Measurements from ENCODE around the gene ERCC6. TPM values are rescaled to one million over a fixed set of nuclear protein-coding genes. Genes with fewer than 3 reads are reported as not detected.
A peak's percentile ranks its signal among the peaks of the same experiment; 100 is the strongest.

The ERCC6 gene
- total RNA-seq (10 to 100 TPM; 46.0 to 46.7 TPM), polyA plus RNA-seq (10 to 100 TPM in 1 of 2 donors, 1 to 10 TPM in 1; 7.3 to 10.1 TPM)

DNA sequence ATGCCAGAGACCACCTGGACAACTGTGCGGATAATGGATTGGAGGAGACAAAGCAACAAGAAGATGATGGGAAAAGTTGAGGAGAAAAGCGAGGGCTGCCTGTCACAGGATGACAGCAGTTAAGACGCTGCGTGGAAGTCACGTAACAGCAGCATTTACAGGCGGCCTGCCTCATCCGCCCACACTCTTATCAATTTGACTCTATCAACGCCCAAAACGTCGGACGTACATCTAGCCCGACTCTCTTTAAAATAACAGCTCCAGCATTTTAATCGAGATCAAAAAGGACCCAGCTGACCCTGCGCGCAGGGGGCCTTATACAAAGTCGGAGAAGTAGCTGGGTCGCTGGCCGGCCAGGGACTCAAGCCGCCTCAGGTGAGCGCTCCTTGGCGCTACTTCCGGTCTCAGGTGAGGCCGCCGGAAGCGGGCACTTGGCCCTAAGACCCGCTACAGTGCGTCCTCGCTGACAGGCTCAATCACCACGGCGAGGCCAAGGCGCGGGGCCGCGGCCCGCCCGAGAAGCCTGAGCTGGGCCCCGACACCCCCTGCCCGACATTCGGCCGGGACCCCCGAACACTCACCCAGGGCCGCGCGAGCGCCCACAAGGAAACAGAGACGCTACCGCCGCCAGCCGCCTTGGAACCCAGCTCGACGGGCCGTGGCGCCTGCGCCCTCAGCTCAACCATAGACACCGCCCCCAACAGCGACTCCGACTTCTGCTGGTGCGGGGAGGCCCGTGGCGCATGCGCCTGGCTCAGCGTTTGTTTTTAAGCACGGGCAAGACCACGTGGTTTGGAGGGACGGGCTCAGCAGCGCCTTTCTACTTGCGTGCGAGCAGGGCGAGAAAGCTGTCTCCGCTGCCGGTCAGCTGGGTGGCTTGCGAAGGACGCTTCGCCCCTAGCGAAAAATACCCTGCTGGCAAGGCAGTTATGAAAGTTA, at the start of gene ERCC6:
ERCC6 (minus strand) TSS at position 741 of the 939 bp plus-strand sequence.
- H3K36me3 Mint-ChIP-seq, result peaks cover 0 to 21% of the 10 kb centered on the region in 2 donors
- peak within 1 kb of the TSS; percentile 93 to 98 (median 97) for H3K27ac Mint-ChIP-seq
- intact Hi-C loops (cut with micrococcal nuclease), result loop anchor here (1.0 to 5.0 kb wide), 2 partner anchors 1084 to 1232 kb away; partner anchors contain the start of genes MAPK8 and SGMS1
- ChIA-PET POLR2A (ENCODE audit: partially characterized antibody) (interaction anchor here (0.6 to 2.0 kb wide), 8 partner anchors 14 to 1086 kb away, joined by 3 to 6 read pairs (median 3); partner anchors contain the start of gene WASHC2A), CTCF (ENCODE audit: partially characterized antibody) (interaction anchor here (0.8 to 2.3 kb wide), 12 partner anchors 9 to 882 kb away, joined by 3 to 11 read pairs (median 6); no protein-coding TSS in a partner anchor)
- Histone ChIP-seq H3K4me3 (ENCODE audit: low read length in 2 of 2) (peak within 1 kb of the TSS; percentile 77 to 78), H3K27ac (ENCODE audit: low read depth, low read length) (peak within 1 kb of the TSS; percentile 72), H3K9me3 (ENCODE audit: control insufficient read depth in 1 of 2, low read length in 2 of 2) (no peaks in the 10 kb centered on the region), H3K27me3 (ENCODE audit: insufficient read depth, low read length) (no peaks in the 10 kb centered on the region), H3K4me1 (ENCODE audit: insufficient read depth, low read length) (peaks cover 17% of the 10 kb centered on the region), H3K36me3 (ENCODE audit: insufficient read depth, low read length) (no peaks in the 10 kb centered on the region)
- peaks cover 12 to 13% of the 10 kb centered on the region in 2 donors for H3K27me3 Mint-ChIP-seq
- H3K4me3 Mint-ChIP-seq, result peak within 1 kb of the TSS; percentile 92 to 98 (median 94)
- peak; percentile 92 to 97 (median 94) for DNase-seq
- peaks cover 26 to 44% (median 36%) of the 10 kb centered on the region in 4 donors for H3K4me1 Mint-ChIP-seq
- H3K9me3 Mint-ChIP-seq, result no peaks in the 10 kb centered on the region

DNA sequence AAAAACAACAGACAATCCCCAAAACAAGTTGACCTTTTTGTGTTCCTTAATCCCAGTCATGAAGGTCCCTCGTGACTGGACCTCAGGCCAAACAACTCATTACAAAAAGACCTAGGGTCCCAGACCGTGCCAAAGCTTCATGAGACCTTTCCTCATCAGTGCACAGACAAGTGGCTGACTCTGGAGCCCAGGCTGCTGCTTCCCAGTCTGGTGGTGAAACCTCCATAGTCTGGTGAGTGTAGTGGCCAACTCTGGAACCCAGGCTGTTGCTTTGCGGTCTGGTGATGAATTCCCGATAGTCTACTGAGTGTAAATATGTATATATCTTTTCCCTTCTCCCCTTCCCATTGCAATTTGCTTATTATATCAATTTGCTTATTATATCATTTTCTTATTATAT, 49.1 kb upstream of the ERCC6 start:
- H3K4me3 Mint-ChIP-seq, result no peak overlapping the region
- no peak overlapping the region for H3K27ac Mint-ChIP-seq
- CTCF ChIA-PET (ENCODE audit: partially characterized antibody), result no interaction called here
- peaks cover 0 to under 1% (median 0%) of the 10 kb centered on the region in 4 donors for H3K4me1 Mint-ChIP-seq
- no peaks in the 10 kb centered on the region for H3K36me3 Mint-ChIP-seq
- Histone ChIP-seq H3K9me3 (ENCODE audit: control insufficient read depth in 1 of 2, low read length in 2 of 2) (no peaks in the 10 kb centered on the region), H3K4me3 (ENCODE audit: low read length in 2 of 2) (no peak overlapping the region), H3K27me3 (ENCODE audit: insufficient read depth, low read length) (no peaks in the 10 kb centered on the region), H3K4me1 (ENCODE audit: insufficient read depth, low read length) (no peaks in the 10 kb centered on the region), H3K36me3 (ENCODE audit: insufficient read depth, low read length) (no peaks in the 10 kb centered on the region), H3K27ac (ENCODE audit: low read depth, low read length) (no peak overlapping the region)
- H3K9me3 Mint-ChIP-seq, result peaks cover 0 to 7% (median 3%) of the 10 kb centered on the region in 8 donors
- no peak for DNase-seq
- peaks cover 15 to 24% of the 10 kb centered on the region in 2 donors for H3K27me3 Mint-ChIP-seq
- intact Hi-C loops (cut with micrococcal nuclease), result no loop called here
- POLR2A ChIA-PET (ENCODE audit: partially characterized antibody), result no interaction called here

DNA sequence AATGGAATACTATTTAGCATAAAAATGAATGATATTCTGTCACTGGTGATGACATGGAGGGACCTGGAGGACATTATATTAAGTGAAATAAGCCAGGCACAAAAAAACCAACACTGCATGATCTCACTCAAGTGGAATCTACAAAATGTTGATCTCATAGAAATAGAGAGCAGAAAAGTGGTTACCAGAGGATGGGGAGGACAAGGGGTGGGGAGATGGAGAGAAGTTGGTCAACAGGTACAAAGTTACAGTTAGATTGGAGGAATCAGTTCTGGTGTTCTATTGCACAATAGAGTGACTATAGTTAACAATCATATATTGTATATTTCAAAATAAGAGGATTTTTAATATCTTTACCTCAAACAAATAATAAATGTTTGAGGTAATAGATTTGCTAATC, 46.5 kb upstream of the ERCC6 start:
- CTCF ChIA-PET (ENCODE audit: partially characterized antibody), result no interaction called here
- no peaks in the 10 kb centered on the region for H3K9me3 ChIP-seq (ENCODE audit: control insufficient read depth in 1 of 2, low read length in 2 of 2)
- H3K27ac ChIP-seq (ENCODE audit: low read depth, low read length), result no peak overlapping the region
- intact Hi-C loops (cut with micrococcal nuclease), result no loop called here
- no peak overlapping the region for H3K4me3 ChIP-seq (ENCODE audit: low read length in 2 of 2)
- Mint-ChIP-seq H3K36me3 (no peaks in the 10 kb centered on the region), H3K4me3 (no peak overlapping the region), H3K9me3 (peaks cover 0 to 7% (median 3%) of the 10 kb centered on the region in 8 donors), H3K27me3 (peaks cover 7 to 19% of the 10 kb centered on the region in 2 donors), H3K4me1 (peaks cover 0 to 1% (median 0%) of the 10 kb centered on the region in 4 donors), H3K27ac (no peak overlapping the region)
- no peak for DNase-seq
- POLR2A ChIA-PET (ENCODE audit: partially characterized antibody), result no interaction called here
- H3K4me1 ChIP-seq (ENCODE audit: insufficient read depth, low read length), result no peaks in the 10 kb centered on the region
- H3K36me3 ChIP-seq (ENCODE audit: insufficient read depth, low read length), result no peaks in the 10 kb centered on the region
- H3K27me3 ChIP-seq (ENCODE audit: insufficient read depth, low read length), result no peaks in the 10 kb centered on the region

DNA sequence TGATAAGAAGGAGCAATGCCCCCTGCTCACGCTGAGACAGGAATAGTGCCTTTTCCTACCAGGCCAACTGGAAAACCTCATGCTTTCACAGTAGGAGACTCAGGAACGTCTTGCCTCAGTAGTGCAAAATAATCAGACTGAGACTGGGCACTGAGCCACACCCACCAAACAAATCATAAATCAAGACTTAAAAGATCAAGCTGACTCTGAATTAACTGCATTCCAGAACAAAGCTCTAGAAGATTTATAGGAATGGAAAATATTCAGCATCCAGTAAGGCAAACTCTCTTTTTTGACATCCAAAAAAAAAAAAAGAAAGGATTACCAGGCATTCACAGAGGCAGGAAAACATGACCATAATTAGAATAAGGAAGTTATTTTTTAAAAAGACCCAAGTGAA, 40.7 kb upstream of the ERCC6 start:
- DNase-seq, result no peak
- Histone ChIP-seq H3K36me3 (ENCODE audit: insufficient read depth, low read length) (no peaks in the 10 kb centered on the region), H3K27me3 (ENCODE audit: insufficient read depth, low read length) (no peaks in the 10 kb centered on the region), H3K9me3 (ENCODE audit: control insufficient read depth in 1 of 2, low read length in 2 of 2) (no peaks in the 10 kb centered on the region), H3K4me1 (ENCODE audit: insufficient read depth, low read length) (no peaks in the 10 kb centered on the region), H3K4me3 (ENCODE audit: low read length in 2 of 2) (no peak overlapping the region), H3K27ac (ENCODE audit: low read depth, low read length) (no peak overlapping the region)
- H3K4me1 Mint-ChIP-seq, result peaks cover 0 to 3% (median 0%) of the 10 kb centered on the region in 4 donors
- ChIA-PET POLR2A (ENCODE audit: partially characterized antibody) (no interaction called here), CTCF (ENCODE audit: partially characterized antibody) (no interaction called here)
- H3K27me3 Mint-ChIP-seq, result peaks cover 11 to 22% of the 10 kb centered on the region in 2 donors
- H3K4me3 Mint-ChIP-seq, result no peak overlapping the region
- H3K9me3 Mint-ChIP-seq, result peaks cover 0 to 3% (median 0%) of the 10 kb centered on the region in 8 donors
- H3K36me3 Mint-ChIP-seq, result no peaks in the 10 kb centered on the region
- no peak overlapping the region for H3K27ac Mint-ChIP-seq
- intact Hi-C loops (cut with micrococcal nuclease), result no loop called here

DNA sequence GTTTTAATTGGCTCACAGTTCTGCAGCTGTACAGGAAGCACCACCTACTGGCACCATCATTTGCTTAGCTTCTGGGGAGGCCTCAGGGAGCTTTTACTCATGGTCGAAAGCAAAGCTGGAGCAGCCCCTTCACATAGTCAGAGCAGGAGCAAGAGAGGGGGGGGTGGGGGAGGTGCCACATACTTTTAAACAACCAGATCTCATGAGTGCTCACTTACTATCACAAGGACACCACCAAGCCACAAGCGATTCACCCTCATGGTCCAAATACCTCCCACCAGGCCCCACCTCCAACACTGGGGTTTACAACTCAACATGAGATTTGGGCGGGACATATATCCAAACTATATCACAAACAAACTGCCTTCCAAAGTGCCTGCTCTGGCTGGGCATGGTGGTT, 39.5 kb upstream of the ERCC6 start:
- Histone ChIP-seq H3K27me3 (ENCODE audit: insufficient read depth, low read length) (no peaks in the 10 kb centered on the region), H3K9me3 (ENCODE audit: control insufficient read depth in 1 of 2, low read length in 2 of 2) (no peaks in the 10 kb centered on the region), H3K4me1 (ENCODE audit: insufficient read depth, low read length) (no peaks in the 10 kb centered on the region), H3K4me3 (ENCODE audit: low read length in 2 of 2) (no peak overlapping the region), H3K27ac (ENCODE audit: low read depth, low read length) (no peak overlapping the region), H3K36me3 (ENCODE audit: insufficient read depth, low read length) (no peaks in the 10 kb centered on the region)
- no peak for DNase-seq
- no peak overlapping the region for H3K4me3 Mint-ChIP-seq
- CTCF ChIA-PET (ENCODE audit: partially characterized antibody), result interaction anchor here (1.2 kb wide), 1 partner anchor 14 kb away, joined by 3 read pairs; no protein-coding TSS in a partner anchor
- H3K27ac Mint-ChIP-seq, result no peak overlapping the region
- H3K36me3 Mint-ChIP-seq, result no peaks in the 10 kb centered on the region
- peaks cover 0 to 2% (median 0%) of the 10 kb centered on the region in 8 donors for H3K9me3 Mint-ChIP-seq
- intact Hi-C loops (cut with micrococcal nuclease), result no loop called here
- peaks cover 6 to 18% of the 10 kb centered on the region in 2 donors for H3K27me3 Mint-ChIP-seq
- peaks cover 0 to 3% (median 0%) of the 10 kb centered on the region in 4 donors for H3K4me1 Mint-ChIP-seq
- POLR2A ChIA-PET (ENCODE audit: partially characterized antibody), result no interaction called here

DNA sequence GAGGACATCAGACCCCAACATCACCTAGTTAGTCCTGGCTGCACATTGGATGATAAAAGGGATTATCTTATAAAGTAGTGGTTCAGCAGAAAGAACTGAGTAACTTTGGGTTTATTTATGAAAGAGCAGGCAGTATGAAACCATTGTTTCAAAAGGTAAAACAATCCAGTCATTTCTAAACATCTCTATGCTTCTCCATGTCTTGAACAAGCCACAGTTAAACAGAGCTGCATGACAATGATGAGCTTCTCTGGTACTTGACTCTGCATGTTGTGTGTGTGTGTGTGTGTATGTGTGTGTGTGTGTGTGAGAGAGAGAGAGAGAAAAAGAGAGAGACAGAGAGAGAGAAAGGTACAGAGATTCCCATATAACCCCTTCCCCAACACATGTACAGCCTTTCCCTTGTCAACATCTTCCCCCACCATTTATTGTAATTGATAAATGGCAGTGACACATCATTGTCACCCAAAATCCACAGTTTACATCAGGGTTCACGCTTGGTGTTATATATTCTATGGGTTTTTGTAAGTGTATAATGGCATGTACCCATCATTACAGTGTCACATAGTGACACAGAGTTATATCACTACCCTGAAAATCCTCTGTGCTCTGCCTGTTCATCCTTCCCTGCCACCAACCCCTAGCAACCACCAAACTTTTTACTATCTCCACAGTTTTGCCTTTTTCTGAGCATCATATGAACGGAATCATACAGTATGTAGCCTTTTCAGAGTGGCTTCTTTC, 38.4 kb upstream of the ERCC6 start:
- no peaks in the 10 kb centered on the region for H3K9me3 ChIP-seq (ENCODE audit: control insufficient read depth in 1 of 2, low read length in 2 of 2)
- H3K27me3 ChIP-seq (ENCODE audit: insufficient read depth, low read length), result no peaks in the 10 kb centered on the region
- no peak overlapping the region for H3K4me3 Mint-ChIP-seq
- intact Hi-C loops (cut with micrococcal nuclease), result no loop called here
- H3K27ac ChIP-seq (ENCODE audit: low read depth, low read length), result no peak overlapping the region
- H3K4me1 Mint-ChIP-seq, result peaks cover 0 to 5% (median 2%) of the 10 kb centered on the region in 4 donors
- DNase-seq, result no peak
- no peaks in the 10 kb centered on the region for H3K4me1 ChIP-seq (ENCODE audit: insufficient read depth, low read length)
- H3K27me3 Mint-ChIP-seq, result peaks cover 6 to 14% of the 10 kb centered on the region in 2 donors
- no peaks in the 10 kb centered on the region for H3K36me3 Mint-ChIP-seq
- POLR2A ChIA-PET (ENCODE audit: partially characterized antibody), result no interaction called here
- H3K4me3 ChIP-seq (ENCODE audit: low read length in 2 of 2), result no peak overlapping the region
- peaks cover 0 to 2% (median 0%) of the 10 kb centered on the region in 8 donors for H3K9me3 Mint-ChIP-seq
- no peaks in the 10 kb centered on the region for H3K36me3 ChIP-seq (ENCODE audit: insufficient read depth, low read length)
- CTCF ChIA-PET (ENCODE audit: partially characterized antibody), result interaction anchor here (1.2 kb wide), 1 partner anchor 15 kb away, joined by 3 read pairs; no protein-coding TSS in a partner anchor
- no peak overlapping the region for H3K27ac Mint-ChIP-seq

Data from CD4-positive, alpha-beta memory T cell (primary cell).